Activated CD8-positive, alpha-beta memory T cell treated with anti-CD3 and anti-CD28 coated beads, Interleukin-2, amount 50 U/mL, for 4 hours (primary cell): Measurements from ENCODE around the gene KIF25.
"Not testable (repeated sequence)": the region's sequence is repeated elsewhere in the genome, so short reads cannot be mapped to it uniquely, and the experiment has no call there.

ENCODE experiments used
- DNase-seq: peaks from one replicate; pipeline ENCODE4 v3.0.0-alpha.2; 2020

KIF25 gene

DNA sequence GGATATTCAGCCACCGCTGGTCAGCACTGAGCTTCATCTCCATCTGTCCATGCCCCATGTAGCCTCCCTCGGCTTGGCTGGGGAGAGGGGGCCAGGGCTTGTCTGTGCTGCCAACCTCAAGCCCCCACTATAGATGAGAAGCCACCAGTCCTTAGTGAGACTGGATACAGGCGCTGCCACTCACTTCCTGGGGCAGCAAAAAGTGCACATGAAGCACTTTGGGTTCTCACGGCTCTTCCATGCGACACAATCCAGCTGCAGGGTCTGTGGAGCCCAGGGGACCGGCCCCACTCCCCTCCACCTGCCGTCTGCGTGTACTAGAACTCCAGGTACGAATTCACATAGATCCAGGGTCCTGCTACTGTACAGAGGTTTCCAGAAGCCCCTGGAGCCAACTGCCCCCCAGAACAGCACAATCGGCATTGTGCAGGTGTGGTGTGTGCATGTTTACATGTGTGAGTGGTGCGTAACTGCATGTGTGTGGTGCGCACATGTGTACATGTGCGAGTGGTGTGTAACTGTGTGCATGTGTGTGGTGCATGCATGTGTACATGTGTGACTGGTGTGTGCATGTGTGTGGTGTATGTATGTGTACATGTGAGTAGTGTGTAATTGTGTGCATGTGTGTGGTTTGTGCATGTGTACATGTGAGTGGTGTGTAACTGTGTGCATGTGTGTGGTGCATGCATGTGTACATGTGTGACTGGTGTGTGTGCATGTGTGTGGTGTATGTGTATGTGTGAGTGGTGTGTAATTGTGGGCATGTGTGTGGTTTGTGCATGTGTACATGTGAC lies 76.7 kb downstream of the KIF25 start:
- DNase-seq, result no peak

DNA sequence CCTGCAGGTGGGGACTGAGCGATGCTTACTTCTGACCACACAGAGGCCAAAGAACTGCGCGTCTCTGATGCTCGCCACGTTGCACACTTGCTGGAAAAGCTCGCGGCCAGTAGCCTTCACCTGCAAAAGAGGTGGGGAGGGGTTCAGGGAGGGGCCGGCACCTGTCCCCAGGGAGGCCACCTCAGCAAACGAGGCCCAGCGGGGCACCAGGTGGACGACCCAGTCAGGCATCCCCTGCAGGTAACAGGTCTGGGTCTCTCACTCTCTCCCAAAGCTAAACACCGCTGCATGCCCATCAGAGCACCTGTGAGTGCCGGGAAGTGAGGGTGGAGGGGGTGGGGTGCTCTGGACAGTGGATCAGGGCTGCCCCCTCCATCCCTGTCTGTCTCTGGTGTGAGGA lies 77.7 kb downstream of the KIF25 start:
- DNase-seq, result no peak

DNA sequence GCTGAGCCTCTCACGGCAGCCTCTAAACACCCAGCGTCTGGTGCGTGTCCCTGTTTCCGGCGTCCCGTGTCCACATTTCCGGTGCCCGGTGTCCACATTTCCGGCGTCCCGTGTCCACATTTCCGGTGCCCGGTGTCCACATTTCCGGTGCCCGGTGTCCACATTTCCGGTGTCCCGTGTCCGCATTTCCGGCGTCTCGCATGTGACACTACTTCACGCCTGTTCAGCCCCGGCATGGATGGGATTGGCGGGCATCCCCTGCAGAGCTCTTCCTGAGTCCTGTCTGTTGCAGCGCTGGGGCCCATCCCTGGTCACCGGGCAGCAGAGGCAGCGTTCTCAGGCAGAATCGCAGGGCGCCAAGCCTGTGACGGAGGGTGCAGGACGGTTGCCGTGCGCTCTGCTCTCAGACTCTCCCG lies 78.3 kb downstream of the KIF25 start:
- no peak for DNase-seq

DNA sequence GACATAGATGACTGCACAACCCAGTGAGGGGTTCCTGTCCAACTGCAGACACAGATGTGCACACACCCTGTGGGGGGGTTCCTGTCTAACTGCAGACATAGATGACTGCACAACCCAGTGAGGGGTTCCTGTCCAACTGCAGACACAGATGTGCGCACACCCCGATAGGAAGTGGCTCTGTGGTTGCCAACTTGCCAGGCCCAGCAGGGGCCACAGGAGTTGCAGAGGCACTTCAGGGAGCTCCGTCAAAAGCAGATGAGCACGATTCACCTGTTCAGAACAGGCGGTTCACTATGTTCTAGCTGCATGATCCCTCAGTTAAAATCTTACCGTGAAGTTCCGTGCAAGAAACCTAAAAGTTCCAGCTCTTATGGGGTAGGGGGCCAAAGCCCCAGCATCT lies 79.9 kb downstream of the KIF25 start:
- DNase-seq, result not testable (repeated sequence)

DNA sequence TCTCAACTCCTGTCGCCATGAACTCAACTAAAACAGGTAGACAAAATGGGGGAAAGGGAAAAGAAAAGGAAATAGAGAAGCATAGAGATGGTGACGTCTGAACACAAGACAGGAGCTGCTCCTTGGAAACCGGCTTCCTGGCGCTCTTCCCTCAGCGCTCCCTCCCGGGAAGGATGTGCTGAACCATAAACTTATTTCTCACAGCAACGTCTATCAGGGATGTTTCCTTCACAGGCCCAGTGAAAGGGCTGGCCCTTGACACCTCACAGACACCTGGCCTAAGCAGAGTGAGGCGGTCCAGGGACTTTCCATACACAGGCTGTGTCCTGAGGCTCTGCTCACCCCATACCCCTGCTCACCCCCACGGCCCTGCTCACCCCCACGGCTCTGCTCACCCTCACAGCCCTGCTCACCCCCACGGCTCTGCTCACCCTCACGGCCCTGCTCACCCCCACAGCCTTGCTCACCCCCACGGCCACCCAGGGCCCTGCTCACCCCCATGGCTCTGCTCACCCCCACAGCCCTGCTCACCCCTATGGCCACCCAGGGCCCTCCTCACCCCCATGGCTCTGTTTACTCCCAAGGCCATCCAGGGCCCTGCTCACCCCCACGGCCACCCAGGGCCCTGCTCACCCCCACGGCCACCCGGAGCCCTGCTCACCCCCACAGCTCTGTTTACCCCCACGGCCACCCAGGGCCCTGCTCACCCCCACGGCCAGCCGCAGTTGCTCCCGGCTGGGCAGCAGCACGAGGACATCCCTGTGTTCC lies 80.9 kb downstream of the KIF25 start:
- no peak for DNase-seq

DNA sequence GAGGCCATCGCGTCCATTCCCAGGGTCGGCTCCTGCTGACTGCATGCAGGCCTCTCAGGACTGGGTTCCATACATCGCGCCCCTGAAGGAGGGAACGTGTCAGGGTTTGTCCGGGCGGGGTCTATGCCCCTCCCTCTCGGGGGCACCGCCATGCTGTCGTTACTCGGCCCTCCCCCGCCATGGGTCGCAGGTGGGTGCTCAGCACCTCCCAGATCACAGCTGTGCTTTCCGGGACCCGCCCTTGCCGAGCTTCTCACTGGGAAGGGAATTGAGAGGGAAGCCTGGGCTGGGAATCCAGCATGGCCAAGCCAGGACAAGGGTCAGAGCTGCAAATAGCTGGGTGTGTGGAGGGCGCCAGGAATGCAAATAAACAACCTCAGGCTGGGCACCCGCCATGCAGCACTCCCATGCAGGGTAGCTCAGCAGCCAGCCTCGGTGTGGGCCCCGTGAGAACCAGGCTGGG lies 81.5 kb downstream of the KIF25 start, which contains the start of gene FRMD1:
Gene FRMD1, minus strand, starts transcription at position 270 of the 463 bp plus-strand sequence. Its CDS starts 118 bp downstream, at position 152.
- DNase-seq, result no peak

DNA sequence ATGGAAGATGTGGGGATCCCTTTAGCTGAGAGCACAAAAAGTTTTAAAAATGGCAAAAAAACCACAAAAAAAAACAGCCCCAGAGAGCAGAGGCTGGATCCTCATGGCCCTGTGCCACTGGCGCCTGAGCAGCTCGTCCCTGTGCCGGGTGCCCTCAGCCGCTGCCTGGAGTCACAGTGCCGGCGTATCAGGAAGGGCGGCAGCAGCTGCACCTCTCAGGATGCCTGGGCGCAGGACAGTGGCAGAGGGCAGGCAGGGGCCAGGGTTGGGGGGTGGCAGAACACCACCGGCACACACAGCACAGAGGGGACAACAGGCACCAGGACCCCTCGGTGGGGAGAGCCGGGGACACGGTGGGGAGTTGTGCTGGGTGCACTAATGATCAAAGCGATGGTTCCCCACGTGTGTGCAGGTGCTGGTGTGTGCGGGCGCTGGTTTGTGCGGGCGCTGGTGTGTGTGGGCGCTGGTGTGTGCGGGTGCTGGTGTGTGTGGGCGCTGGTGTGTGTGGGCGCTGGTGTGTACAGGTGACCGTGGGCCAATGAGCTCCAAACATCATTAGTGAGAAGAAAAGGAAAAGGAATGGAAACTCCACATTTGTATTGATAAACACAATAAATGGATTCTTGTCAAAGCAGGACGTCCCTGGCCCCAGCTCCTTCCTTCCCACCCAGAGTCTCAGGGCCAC lies 83.1 kb downstream of the KIF25 start:
- DNase-seq, result no peak

DNA sequence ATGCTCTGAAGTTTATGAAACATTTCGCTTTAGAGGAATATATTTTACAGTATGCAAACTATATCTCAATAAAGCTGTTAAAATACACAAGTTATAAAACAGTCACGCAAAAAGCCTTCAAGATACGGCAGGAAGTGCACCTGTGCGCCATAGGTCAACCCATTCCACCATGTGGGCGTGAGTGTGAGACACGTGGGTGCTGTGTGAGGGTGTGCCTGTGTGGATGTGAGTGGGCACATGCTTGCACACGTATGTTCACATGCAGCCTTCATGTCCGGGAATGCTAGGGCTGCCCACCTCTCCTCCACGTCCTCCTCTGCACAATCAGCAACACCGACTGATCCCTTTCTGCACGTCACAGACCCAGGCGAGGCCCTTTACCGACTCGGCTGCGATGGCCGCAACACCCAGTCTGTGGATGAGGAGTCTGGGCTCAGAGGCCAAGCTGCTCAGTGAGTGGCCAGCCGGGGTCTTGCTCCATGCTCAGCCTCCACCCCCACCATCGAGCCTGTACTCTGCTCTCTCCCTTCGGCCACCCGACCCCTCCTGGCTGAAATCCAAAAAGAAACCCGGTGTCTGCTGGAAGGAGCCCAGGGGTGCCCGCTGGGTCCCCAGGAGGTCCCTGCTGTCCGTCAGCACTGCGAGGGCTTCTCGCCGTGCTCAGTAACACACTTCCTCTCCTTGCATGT lies 84.5 kb downstream of the KIF25 start:
- no peak for DNase-seq

DNA sequence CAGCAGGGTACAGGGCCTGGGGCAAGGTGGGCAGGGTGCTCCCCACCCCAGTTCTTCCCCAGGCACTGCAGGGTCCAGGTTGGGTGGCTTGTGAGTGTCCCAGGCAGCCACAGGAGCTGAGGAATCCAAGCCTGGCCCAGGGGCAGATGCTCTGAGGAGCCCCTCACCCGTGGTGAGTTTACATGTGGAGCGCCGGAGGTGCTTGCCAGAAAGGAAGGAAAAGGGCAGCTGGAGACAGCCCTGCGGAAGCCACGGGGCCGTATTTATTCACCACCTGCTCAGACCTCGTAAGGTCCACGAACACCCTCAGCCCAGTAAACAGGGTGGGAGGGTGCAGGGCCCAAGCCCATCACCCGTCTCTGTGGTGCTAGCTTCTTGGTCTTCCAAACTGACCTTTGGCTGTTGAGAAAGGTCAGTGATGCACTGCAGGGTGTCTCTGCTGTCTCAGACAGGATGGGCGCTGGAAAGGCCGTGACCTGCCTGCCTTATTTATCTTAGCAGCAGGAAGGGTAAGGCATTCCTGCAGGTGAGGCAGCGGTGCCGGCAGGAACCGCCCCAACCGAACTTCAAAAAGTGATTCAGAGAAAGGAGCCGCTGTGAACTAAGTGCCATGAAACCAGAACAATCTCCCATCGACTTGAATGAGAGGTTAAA lies 85.5 kb downstream of the KIF25 start:
- DNase-seq, result no peak

DNA sequence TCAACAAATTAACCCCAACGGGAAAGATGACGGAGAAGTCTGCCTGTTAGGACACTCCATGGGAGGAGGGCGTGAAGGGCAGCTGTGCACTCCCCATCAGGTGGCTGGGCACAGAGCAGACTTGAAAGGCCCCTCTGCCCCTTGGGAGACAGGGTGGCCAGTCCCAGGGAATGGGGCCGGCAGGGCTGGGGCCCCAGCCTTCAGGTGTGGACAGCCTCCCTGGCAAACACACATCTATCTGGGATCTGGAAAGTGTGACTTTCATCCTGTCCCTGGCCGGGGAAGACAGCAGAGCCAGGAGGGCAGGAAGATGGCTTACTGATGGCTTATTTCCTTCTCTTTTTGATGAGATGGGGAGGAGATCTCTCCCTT lies 86.0 kb downstream of the KIF25 start:
- DNase-seq, result no peak

DNA sequence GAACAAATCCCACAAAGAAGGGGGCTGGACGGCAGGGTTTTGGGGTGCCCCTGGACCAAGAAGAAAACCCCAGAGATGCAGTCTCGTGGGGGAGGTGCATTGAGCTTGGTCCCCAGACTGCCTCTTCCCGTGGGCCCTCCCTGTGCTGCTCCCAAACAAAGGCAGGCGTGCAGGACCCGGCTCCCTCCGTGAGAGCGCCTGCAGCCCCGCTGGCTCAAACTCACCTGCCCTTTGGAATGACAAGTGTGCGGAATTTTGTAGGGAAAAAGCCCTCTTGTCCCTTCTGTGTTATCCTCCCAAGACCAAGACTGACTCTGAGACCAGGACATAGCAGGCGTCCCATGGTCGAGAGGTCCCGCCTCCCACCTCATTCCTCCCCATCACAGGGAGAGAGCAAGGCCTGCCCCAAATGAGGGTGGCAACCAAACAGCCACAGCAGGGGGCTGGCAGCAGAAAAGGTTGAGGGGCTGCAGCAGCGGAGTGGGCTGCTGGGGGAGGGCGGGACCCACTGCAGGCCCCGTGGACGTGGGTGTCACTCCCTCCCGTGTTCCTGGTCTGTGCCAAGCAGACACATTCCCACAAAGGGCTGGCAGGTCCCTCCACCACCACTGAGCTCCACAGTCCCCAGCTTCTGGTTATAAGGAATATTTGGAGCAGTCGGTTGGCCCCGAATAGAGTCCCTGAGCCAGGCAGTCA lies 87.1 kb downstream of the KIF25 start:
- DNase-seq, result no peak

DNA sequence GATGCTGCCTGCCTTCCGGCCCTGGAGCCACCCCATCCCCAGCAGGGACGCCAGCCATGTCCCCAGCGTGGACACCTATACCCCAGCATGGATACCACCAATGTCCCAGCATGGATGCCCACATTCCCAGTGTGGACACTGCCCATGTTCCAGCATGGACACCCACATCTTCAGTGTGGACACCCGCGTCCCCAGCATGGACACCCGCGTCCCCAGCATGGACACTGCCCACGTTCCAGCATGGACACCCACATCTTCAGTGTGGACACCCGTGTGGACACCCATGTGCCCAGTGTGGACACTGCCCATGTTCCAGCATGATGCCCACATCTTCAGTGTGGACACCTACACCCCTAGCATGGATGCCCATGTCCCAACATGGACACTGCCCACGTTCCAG lies 88.6 kb downstream of the KIF25 start:
- no peak for DNase-seq

DNA sequence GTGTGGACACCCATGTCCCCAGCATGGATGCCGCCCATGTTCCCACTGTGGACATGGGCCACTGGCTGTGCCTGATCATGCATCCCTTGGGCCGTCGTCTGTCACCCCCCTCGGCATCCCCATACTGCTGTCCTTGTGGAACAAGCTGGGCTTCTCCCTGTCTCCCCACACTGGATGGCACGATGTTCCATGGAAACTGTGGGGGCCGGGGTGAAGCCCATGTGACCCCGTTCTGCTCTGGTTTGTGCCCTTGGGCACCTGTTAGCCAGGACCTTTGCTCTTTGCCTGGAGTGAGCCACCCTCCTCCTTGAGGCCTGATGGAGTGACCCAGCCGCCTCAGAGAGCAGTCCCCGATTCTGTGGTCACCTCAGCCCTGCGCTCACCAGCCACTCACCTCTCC lies 89.1 kb downstream of the KIF25 start:
- DNase-seq, result no peak

DNA sequence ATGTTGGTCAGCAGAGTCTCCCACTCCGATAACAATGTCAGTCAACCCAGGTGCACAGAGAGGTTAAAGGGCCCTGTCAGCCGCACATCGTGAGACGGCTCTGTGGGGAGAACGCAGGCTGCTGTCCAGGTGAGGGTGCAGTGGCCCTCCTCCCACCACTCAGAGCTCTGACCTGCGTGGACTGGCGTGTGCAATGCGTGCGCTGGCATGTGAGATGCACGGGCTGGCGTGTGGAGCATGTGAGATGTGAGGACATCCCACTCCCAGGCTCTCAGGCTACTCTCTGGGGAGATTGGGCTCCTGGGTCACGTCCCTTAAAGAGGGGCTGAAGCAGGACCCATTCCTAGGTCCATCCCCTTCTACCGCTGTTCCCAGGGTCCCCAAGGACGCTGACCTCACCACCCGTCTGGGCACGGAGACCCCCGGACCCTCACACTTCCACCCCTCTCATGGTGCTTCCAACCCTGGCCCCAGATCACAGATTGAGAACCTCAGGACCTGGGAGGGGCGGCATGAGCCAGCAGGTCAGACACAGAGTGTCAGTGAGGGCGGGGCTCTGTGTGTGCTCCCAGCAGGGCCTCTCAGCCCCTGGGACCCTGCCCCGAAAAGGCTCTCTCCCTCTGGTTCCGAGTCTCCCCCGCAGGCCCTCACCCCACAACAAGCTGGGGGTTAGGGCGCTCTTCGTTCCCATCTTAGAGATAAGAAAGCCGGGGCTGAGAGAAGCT lies 90.1 kb downstream of the KIF25 start:
- no peak for DNase-seq

DNA sequence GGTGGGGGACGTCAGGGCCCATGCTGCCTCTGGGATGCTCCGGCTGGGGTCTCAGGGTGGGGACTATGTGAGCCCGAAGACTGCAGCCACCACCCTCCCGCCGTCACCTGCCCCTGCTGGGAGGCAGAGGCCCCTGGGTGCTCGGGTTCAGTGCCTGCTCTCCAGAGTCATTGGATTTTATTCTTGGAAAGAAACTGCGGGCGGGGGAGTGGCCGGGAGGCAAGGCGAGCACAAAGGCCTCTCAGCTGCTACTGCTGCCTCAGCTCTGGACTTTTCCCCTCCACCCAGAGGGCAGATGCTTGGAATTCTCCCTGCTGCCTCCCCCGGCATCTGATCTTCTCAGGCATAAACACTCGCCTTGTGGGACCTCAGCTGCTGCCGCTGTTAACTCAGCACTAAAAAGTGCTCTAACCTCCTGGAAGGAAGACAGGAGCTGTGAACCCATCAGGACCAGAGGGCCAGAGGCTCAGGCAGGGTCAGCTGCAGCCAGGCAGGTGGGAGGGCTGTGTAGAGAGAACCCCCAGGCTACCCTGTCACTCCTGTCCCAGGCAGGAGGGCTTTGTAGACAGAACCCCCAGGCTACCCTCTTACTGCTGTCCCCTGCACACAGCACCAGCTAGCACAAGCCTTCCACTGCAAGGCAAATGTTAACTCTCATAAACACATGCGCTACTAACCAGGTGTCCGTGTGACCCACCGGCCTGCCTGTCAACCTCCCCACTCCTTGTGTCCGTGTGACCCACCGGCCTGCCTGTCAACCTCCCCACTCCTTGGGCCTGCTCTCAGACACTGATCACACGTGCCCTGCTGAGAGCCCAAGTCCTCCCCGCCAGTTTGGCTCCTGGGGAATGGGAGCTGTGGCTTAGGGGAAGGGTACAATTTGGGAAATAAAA lies 90.9 kb downstream of the KIF25 start:
- no peak for DNase-seq

DNA sequence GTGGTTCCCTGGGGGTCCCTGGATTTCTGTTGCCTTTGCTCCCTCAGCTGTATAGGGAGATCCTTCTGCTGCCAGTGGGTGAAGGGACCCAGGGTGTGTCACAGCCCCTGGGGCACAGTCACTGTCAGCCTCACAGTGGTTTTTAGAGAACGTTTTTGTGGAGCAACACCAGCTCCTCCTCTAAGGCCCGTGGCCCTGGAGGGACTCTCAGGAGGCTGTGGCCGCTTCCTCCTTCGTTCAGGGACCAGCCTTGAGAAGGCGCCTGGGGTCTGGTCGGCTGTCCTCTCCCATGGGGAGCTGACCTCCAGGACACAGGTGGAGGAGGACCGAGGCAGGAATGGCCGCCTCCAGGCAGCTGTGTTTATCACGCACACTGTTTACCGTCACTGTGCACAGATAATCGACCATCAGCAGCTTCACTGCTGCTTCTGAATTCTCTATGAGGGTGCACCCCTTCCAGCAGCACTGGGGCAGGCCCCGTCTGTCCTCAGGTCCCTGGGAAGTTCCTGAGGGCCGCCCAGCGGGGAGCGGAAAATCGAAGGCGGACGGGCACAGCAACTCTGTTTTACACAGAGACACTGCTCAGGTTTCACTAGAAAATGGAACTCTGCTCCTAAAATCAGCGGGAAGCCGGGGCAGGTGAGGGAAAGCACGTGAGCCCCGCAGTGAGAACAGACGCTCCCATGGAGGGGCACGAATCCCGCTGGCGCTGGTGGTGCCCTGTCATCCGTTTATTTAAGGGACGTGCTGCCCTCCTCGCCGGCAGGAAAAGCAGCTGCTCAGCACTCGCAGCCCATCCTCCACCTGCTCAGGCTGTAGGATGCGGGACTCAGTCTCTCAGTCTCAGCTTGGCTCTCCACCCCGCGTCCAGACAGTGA lies 92.0 kb downstream of the KIF25 start:
- DNase-seq, result no peak

DNA sequence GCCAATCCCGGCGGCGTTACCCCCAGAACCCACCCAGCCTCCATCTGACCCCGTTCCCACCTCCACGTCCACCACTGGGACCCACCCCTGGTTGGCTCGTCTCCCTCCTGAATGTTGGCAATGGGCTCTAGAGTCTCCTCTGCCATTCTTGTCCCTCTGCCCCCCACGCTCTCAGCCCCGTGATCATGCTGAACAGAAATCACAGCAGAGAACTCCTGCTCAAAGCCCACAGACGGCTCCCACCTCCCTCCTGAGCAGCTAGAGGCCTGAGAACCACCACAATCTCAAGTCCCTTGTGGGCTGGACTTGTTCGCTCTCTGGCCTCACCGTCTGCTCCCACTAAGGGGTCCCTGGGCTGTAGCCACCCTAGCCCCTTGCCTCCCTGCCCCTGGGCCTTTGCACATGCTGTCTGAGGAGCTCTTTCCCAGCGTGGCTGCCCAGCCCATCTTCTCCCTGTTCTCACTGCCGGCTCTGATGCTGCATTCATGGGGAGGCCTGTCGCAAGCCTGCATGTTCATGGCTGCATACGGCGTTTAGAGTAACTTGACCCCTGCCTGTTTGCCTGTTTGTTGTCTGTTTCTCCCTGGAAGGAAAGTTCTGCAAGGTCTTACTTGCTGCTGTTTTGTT lies 92.7 kb downstream of the KIF25 start:
- no peak for DNase-seq

DNA sequence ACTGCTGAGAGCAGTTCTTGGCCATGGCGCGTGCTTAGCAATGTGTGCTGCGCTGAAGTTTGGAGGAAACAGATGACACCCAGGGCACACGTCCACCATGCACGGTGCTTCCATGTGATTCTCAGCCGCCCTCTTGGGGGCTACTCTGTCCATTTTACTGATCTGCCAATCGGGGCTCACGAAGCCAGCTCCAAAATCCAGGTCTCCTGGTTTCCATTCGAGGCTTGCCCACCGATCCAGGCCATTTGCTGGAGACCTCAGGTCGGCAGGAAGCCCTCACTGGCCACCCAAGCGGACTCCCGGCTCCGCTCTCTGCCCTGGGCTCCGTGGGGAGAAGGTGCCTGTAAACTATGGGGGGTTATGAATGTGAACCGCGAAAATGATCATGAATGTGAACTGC lies 93.2 kb downstream of the KIF25 start:
- DNase-seq, result no peak
